ENCODE measurements around the gene RGP1. TPM values are rescaled to one million over a fixed set of nuclear protein-coding genes. Genes with fewer than 3 reads are reported as not detected.
A peak's percentile ranks its signal among the peaks of the same experiment; 100 is the strongest.

The RGP1 gene
- total RNA-seq, 1 donor from 2014 or later: 33.9 TPM

GRCh38 chr9:35711501-35712428 is 37.3 kb upstream of the RGP1 start:
- Mint-ChIP-seq H3K9me3 (no peaks in the 10 kb centered on the region), H3K27ac (peak overlapping the region; percentile 47), H3K4me1 (no peaks in the 10 kb centered on the region), H3K36me3 (peaks cover 63% of the 10 kb centered on the region), H3K27me3 (ENCODE audit: low read depth) (no peaks in the 10 kb centered on the region), H3K4me3 (no peak overlapping the region)
- no peak for DNase-seq (ENCODE audit: low spot score in 2 of 2, unreplicated experiment in 2 of 2)
- TF ChIP-seq CTCF (IDR thresholded peaks at IDR 0.05; ENCODE audit: unreplicated experiment): no peak

GRCh38 chr9:35712762-35713400 is 36.2 kb upstream of the RGP1 start:
- Mint-ChIP-seq H3K4me1 (no peaks in the 10 kb centered on the region), H3K9me3 (no peaks in the 10 kb centered on the region), H3K36me3 (peaks cover 59% of the 10 kb centered on the region), H3K4me3 (no peak overlapping the region), H3K27me3 (ENCODE audit: low read depth) (no peaks in the 10 kb centered on the region), H3K27ac (no peak overlapping the region)
- DNase-seq (ENCODE audit: low spot score in 2 of 2, unreplicated experiment in 2 of 2): no peak
- TF ChIP-seq CTCF (IDR thresholded peaks at IDR 0.05; ENCODE audit: unreplicated experiment): no peak

- H3K27ac Mint-ChIP-seq: no peak overlapping the region
- no peak for TF ChIP-seq CTCF (IDR thresholded peaks at IDR 0.05; ENCODE audit: unreplicated experiment)
- H3K4me1 Mint-ChIP-seq: no peaks in the 10 kb centered on the region
- H3K36me3 Mint-ChIP-seq: peaks cover 58% of the 10 kb centered on the region
- no peaks in the 10 kb centered on the region for H3K9me3 Mint-ChIP-seq
- no peak overlapping the region for H3K4me3 Mint-ChIP-seq
- H3K27me3 Mint-ChIP-seq (ENCODE audit: low read depth): no peaks in the 10 kb centered on the region
- DNase-seq (ENCODE audit: low spot score in 2 of 2, unreplicated experiment in 2 of 2): no peak
Observed at GRCh38 chr9:35713578-35713977, 35.5 kb upstream of the RGP1 start.

GRCh38 chr9:35714123-35714522 is 35.0 kb upstream of the RGP1 start:
- Mint-ChIP-seq H3K9me3 (no peaks in the 10 kb centered on the region), H3K4me3 (no peak overlapping the region), H3K4me1 (no peaks in the 10 kb centered on the region), H3K36me3 (peaks cover 57% of the 10 kb centered on the region), H3K27ac (no peak overlapping the region), H3K27me3 (ENCODE audit: low read depth) (no peaks in the 10 kb centered on the region)
- no peak for TF ChIP-seq CTCF (IDR thresholded peaks at IDR 0.05; ENCODE audit: unreplicated experiment)
- DNase-seq (ENCODE audit: low spot score in 2 of 2, unreplicated experiment in 2 of 2): no peak

- H3K4me3 Mint-ChIP-seq: no peak overlapping the region
- TF ChIP-seq CTCF (IDR thresholded peaks at IDR 0.05; ENCODE audit: unreplicated experiment): no peak
- no peak for DNase-seq (ENCODE audit: low spot score in 2 of 2, unreplicated experiment in 2 of 2)
- no peaks in the 10 kb centered on the region for H3K4me1 Mint-ChIP-seq
- H3K27ac Mint-ChIP-seq: no peak overlapping the region
- H3K36me3 Mint-ChIP-seq: peaks cover 59% of the 10 kb centered on the region
- no peaks in the 10 kb centered on the region for H3K27me3 Mint-ChIP-seq (ENCODE audit: low read depth)
- no peaks in the 10 kb centered on the region for H3K9me3 Mint-ChIP-seq
Observed at GRCh38 chr9:35714579-35715252, 34.4 kb upstream of the RGP1 start.

Measured in mesothelial cell of epicardium (in vitro differentiated cells).